Smooth muscle cell (in vitro differentiated cells): ENCODE measurements around the gene BTBD16. TPM values are rescaled to one million over a fixed set of nuclear protein-coding genes. Genes with fewer than 3 reads are reported as not detected.

ENCODE experiments used
- DNase-seq: peaks from one replicate; lab custom pipeline; 2025; ENCODE audit not compliant: unreplicated experiment; lab: John Stamatoyannopoulos, UW
- H2AFZ ChIP-seq: fragments of 200-600 bp; sonication (generic); 2 replicates; pipeline ENCODE4 v1.6.0; 2016; ENCODE audit warnings: antibody characterized with exemption, low read depth, mild to moderate bottlenecking
- H3F3A ChIP-seq: fragments of 200-600 bp; sonication (generic); 2 replicates; pipeline ENCODE4 v1.6.0; 2017; ENCODE audit warnings: antibody characterized with exemption, low read depth
- H3K27ac ChIP-seq: fragments of 200-600 bp; sonication (generic); 2 replicates; pipeline ENCODE4 v1.5.1; 2016; ENCODE audit warnings: low read depth, mild to moderate bottlenecking
- H3K27me3 ChIP-seq: fragments of 200-600 bp; sonication (generic); 2 replicates; pipeline ENCODE4 v1.6.1; 2016; ENCODE audit warnings: low read depth, mild to moderate bottlenecking
- H3K36me3 ChIP-seq: fragments of 200-600 bp; sonication (generic); 2 replicates; pipeline ENCODE4 v1.5.1; 2016; ENCODE audit warnings: low read depth
- H3K4me1 ChIP-seq: fragments of 200-600 bp; sonication (generic); 2 replicates; pipeline ENCODE4 v1.5.1; 2016; ENCODE audit warnings: low read depth
- H3K4me2 ChIP-seq: fragments of 200-600 bp; sonication (generic); 2 replicates; pipeline ENCODE4 v1.6.0; 2016; ENCODE audit warnings: mild to moderate bottlenecking
- H3K4me3 ChIP-seq: fragments of 200-600 bp; sonication (generic); 2 replicates; pipeline ENCODE4 v1.5.1; 2016; ENCODE audit warnings: mild to moderate bottlenecking
- H3K79me2 ChIP-seq: fragments of 200-600 bp; sonication (generic); 2 replicates; pipeline ENCODE4 v1.6.0; 2016; ENCODE audit warnings: low read depth, mild to moderate bottlenecking
- H3K9ac ChIP-seq: fragments of 200-600 bp; sonication (generic); 2 replicates; pipeline ENCODE4 v1.6.0; 2016; ENCODE audit warnings: low read depth
- H3K9me3 ChIP-seq: fragments of 200-600 bp; sonication (generic); replicated peaks from 2 replicates; pipeline ENCODE4 v1.5.1; 2016; ENCODE audit warnings: low read depth
- H4K20me1 ChIP-seq: fragments of 200-600 bp; sonication (generic); 2 replicates; pipeline ENCODE4 v1.6.0; 2016; ENCODE audit warnings: low read depth
- WGBS: methylation state at CpG from one replicate; pipeline ENCODE4 v1.1.7; 2016; ENCODE audit warnings: low lambda C conversion rate; 5-methylcytosine and 5-hydroxymethylcytosine counted together
- polyA plus RNA-seq: library from polyadenylated mRNA; unstranded; fragments of >200 nt; fragmentation: Nextera tagmentation; extraction: Ambion mirVana; gene quantifications from 2 replicates; pipeline ENCODE4 v1.2.1, GENCODE V29; 2016
- total RNA-seq: library from RNA; depleted of rRNA; stranded (reverse); fragments of >200 nt; gene quantifications from 2 replicates; pipeline ENCODE4 v1.2.3, GENCODE V29; 2014
- TF ChIP-seq, protein P1 (sequence below): fragments of 200-600 bp; sonication (generic); IDR thresholded peaks from 2 replicates; pipeline ENCODE4 v1.5.1; 2017; ENCODE audit warnings: borderline replicate concordance, mild to moderate bottlenecking, antibody characterized with exemption; ENCODE audit not compliant: insufficient read depth, poor library complexity, severe bottlenecking

BTBD16 gene
- total and polyA plus RNA-seq, 2 experiments from 2014 or later = not detected

DNA sequence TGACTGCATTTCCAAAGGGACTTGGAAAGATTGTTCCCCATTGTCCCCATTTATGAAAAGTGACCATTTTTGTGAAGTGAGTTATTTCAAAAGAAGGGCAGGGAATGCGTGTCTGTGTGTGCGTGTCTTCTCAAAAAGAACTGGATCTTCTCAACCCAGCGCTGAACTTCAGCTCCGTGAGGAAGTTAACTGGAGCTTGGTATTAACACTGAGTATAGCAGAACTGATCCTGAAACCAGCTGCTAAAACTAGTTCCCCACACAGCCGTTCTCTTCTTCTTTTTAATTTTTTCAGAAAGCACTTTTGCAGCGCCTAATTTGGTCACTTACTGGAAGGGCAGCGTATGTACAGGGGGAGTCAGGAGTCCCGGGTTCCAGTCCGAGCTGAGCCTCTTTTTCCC lies 57.6 kb downstream of the BTBD16 start:
- Histone ChIP-seq H3K27me3 (no peaks in the 10 kb centered on the region), H3K27ac (no peak overlapping the region), H3K79me2 (no peaks in the 10 kb centered on the region), H3K4me2 (no peak overlapping the region), H3K4me1 (no peaks in the 10 kb centered on the region), H3F3A (no peaks in the 10 kb centered on the region), H3K36me3 (no peaks in the 10 kb centered on the region), H4K20me1 (no peaks in the 10 kb centered on the region), H3K4me3 (no peak overlapping the region), H3K9ac (no peak overlapping the region), H3K9me3 (no peaks in the 10 kb centered on the region), H2AFZ (no peak overlapping the region)
- DNase-seq = no peak
- WGBS = 94% methylated on average over 9 of the region's 9 CpGs
- TF ChIP-seq, protein P1, sequence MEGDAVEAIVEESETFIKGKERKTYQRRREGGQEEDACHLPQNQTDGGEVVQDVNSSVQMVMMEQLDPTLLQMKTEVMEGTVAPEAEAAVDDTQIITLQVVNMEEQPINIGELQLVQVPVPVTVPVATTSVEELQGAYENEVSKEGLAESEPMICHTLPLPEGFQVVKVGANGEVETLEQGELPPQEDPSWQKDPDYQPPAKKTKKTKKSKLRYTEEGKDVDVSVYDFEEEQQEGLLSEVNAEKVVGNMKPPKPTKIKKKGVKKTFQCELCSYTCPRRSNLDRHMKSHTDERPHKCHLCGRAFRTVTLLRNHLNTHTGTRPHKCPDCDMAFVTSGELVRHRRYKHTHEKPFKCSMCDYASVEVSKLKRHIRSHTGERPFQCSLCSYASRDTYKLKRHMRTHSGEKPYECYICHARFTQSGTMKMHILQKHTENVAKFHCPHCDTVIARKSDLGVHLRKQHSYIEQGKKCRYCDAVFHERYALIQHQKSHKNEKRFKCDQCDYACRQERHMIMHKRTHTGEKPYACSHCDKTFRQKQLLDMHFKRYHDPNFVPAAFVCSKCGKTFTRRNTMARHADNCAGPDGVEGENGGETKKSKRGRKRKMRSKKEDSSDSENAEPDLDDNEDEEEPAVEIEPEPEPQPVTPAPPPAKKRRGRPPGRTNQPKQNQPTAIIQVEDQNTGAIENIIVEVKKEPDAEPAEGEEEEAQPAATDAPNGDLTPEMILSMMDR = no peak

DNA sequence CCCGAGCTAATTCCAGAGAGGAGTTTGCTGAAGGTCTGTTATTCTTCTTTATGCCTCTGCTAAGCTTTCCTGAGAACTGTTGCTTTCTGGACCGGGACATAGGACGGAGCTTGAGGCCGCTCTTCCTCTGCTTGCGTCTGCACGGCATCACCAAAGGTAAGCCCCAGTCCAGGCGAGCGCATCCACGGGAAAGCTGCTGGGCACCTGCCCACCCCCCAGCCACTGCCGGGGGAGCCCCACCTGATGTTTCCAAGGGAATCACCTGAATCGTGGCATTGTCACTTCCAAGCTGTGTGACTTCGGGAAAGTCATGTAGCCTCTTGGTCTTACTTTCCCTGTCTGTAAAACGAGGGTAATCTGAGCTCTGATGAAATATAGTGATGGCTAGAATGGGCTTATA lies 58.3 kb downstream of the BTBD16 start:
- Histone ChIP-seq H3K27ac (no peak overlapping the region), H4K20me1 (no peaks in the 10 kb centered on the region), H3K9me3 (no peaks in the 10 kb centered on the region), H2AFZ (no peak overlapping the region), H3K4me2 (no peak overlapping the region), H3K79me2 (no peaks in the 10 kb centered on the region), H3K4me1 (no peaks in the 10 kb centered on the region), H3F3A (no peaks in the 10 kb centered on the region), H3K27me3 (no peaks in the 10 kb centered on the region), H3K9ac (no peak overlapping the region), H3K4me3 (no peak overlapping the region), H3K36me3 (no peaks in the 10 kb centered on the region)
- WGBS = 90% methylated on average over 13 of the region's 13 CpGs
- TF ChIP-seq, protein P1 = no peak
- no peak for DNase-seq

DNA sequence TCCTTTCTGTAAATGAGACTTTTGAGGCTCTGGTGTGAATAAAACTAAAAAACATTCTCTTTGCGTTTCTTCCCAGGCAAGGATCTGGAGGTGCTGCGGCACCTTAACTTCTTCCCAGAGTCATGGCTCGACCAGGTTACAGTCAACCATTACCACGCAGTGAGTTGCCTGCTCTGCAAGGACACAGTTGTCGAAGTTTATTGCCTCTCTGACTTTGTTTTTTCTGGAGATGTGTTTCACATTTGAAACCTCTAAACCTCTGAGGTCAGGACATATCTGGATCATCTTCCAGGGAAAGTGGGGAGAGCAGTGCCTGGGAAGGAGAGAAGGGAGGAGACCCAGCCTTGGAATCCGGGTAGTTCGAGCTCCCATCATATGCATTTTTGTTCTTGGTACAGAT lies 60.0 kb downstream of the BTBD16 start:
- H3K4me2 ChIP-seq = no peak overlapping the region
- TF ChIP-seq, protein P1 = no peak
- H3K36me3 ChIP-seq = no peaks in the 10 kb centered on the region
- no peak overlapping the region for H3K27ac ChIP-seq
- H3F3A ChIP-seq = no peaks in the 10 kb centered on the region
- no peak for DNase-seq
- no peak overlapping the region for H2AFZ ChIP-seq
- no peak overlapping the region for H3K4me3 ChIP-seq
- H3K79me2 ChIP-seq = no peaks in the 10 kb centered on the region
- H3K9me3 ChIP-seq = no peaks in the 10 kb centered on the region
- H3K27me3 ChIP-seq = no peaks in the 10 kb centered on the region
- no peaks in the 10 kb centered on the region for H3K4me1 ChIP-seq
- 92% methylated on average over 7 of the region's 7 CpGs for WGBS
- no peaks in the 10 kb centered on the region for H4K20me1 ChIP-seq
- H3K9ac ChIP-seq = no peak overlapping the region

DNA sequence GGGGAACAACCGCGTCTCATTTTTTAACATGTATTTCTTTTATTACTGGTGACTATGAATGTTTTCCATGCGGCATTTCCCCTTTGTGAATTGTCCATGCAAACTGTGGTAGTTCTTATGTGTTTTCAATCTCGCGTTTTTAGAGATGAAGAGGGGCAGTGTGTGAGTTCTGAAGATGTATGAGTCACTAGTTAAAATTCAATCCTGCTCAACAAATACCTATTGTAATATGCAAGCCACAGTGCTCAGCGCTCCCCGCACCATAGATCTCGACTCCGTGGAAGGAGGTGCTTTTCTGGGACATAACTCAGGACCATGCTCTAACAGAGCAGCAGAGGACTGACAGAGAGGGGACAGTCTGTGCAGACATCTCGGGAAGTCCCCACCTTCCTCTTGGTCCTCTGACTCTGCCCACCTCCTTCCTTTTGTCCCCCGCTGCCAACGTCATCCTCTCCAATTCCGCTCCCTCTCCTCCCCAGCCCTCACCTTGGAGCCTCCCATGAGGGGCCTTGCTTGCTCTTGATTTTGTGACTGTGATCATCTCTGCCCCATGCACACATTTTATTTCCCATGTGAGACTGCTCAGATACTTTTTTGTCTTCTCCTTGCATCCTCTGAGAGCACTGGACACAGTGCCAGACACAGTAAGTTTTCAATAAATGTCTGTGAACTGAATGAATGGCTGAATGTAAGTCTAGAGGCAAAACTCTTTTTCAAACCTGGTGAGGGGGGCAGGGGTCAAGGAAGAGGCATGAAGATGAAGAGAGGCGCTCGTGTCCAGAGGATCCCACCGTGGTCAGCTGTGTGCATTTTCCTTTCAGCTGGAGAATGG lies 60.7 kb downstream of the BTBD16 start:
- Histone ChIP-seq H3K9ac (no peak overlapping the region), H3K27ac (no peak overlapping the region), H3K36me3 (no peaks in the 10 kb centered on the region), H3K79me2 (no peaks in the 10 kb centered on the region), H3K27me3 (no peaks in the 10 kb centered on the region), H3K4me2 (no peak overlapping the region), H2AFZ (no peak overlapping the region), H3K4me1 (no peaks in the 10 kb centered on the region), H3K4me3 (no peak overlapping the region), H3F3A (no peaks in the 10 kb centered on the region), H3K9me3 (no peaks in the 10 kb centered on the region), H4K20me1 (no peaks in the 10 kb centered on the region)
- DNase-seq = no peak
- WGBS = 85% methylated on average over 16 of the region's 16 CpGs
- TF ChIP-seq, protein P1 = no peak
